ENCODE results near the gene AMOTL2. TPM values are rescaled to one million over a fixed set of nuclear protein-coding genes. Genes with fewer than 3 reads are reported as not detected.

Gene AMOTL2
- total and polyA plus RNA-seq, 7 donors = 4.0 to 36.6 (median 16.5) TPM

GRCh38 chr3:134311265-134311664, 63.0 kb downstream of the AMOTL2 start:
- WGBS, 3 donors = 25 to 49% (median 27%) methylated on average over 2 of the region's 2 CpGs
- H3K27me3 ChIP-seq (ENCODE audit: insufficient read depth in 3 of 3, low read length in 2 of 3) = no peaks in the 10 kb centered on the region
- H3K36me3 ChIP-seq (ENCODE audit: insufficient read depth in 1 of 2, low read depth in 1 of 2) = no peaks in the 10 kb centered on the region
- intact Hi-C loops (cut with DNase I) = no loop called here
- H3K9me3 ChIP-seq = no peaks in the 10 kb centered on the region
- peaks cover 53% of the 10 kb centered on the region for H3K4me1 ChIP-seq
- DNase-seq (no peak), ATAC-seq (peak in 2 of 4 donors; percentile 12 to 18)
- TF ChIP-seq, protein P1, sequence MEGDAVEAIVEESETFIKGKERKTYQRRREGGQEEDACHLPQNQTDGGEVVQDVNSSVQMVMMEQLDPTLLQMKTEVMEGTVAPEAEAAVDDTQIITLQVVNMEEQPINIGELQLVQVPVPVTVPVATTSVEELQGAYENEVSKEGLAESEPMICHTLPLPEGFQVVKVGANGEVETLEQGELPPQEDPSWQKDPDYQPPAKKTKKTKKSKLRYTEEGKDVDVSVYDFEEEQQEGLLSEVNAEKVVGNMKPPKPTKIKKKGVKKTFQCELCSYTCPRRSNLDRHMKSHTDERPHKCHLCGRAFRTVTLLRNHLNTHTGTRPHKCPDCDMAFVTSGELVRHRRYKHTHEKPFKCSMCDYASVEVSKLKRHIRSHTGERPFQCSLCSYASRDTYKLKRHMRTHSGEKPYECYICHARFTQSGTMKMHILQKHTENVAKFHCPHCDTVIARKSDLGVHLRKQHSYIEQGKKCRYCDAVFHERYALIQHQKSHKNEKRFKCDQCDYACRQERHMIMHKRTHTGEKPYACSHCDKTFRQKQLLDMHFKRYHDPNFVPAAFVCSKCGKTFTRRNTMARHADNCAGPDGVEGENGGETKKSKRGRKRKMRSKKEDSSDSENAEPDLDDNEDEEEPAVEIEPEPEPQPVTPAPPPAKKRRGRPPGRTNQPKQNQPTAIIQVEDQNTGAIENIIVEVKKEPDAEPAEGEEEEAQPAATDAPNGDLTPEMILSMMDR (IDR thresholded peaks at IDR 0.05) = no peak
- no peak overlapping the region for H3K4me3 ChIP-seq
- H3K27ac ChIP-seq = peak overlapping the region; percentile 74

- TF ChIP-seq, protein P1 (IDR thresholded peaks at IDR 0.05) = no peak
- DNase-seq (no peak), ATAC-seq (no peak)
- WGBS, 3 donors = 81 to 90% (median 83%) methylated on average over 9 of the region's 9 CpGs
- Histone ChIP-seq H3K27me3 (ENCODE audit: insufficient read depth in 3 of 3, low read length in 2 of 3) (no peaks in the 10 kb centered on the region), H3K4me3 (no peak overlapping the region), H3K9me3 (no peaks in the 10 kb centered on the region), H3K36me3 (ENCODE audit: insufficient read depth in 1 of 2, low read depth in 1 of 2) (no peaks in the 10 kb centered on the region), H3K4me1 (peaks cover 47% of the 10 kb centered on the region), H3K27ac (no peak overlapping the region)
- intact Hi-C loops (cut with DNase I) = loop anchor here in 1 of 2 donors (2.0 to 5.0 kb wide), 2 partner anchors 98 to 163 kb away; no protein-coding TSS in a partner anchor
These were observed 64.1 kb downstream of the AMOTL2 start for GRCh38 chr3:134309987-134310700.

DNA sequence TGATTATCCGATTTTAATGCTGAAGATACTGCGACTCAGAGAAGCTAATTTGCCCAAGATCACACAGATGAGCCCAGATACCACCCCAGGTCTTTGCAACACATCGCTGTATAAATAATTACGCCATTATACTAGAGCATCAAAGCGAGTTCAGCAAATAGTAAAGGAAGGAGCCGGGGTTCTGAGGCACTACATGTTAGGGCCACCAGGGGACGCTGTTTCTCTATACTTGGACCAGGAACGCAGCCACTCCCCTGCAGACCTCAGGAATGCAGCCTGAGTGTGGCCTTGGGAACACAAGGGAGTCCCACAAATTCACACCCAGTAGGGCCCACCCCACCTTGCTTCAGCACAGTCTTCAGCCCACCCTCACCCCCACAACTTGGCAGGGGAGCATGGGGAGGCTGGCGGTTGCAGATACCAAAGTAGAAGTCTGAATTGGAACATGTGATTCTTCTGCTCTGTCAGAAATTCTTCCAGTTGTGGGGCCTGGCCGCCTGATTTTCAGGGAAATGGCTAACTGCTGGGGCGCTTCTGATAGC, 65.8 kb downstream of the AMOTL2 start:
- H3K27me3 ChIP-seq (ENCODE audit: insufficient read depth in 3 of 3, low read length in 2 of 3) = no peaks in the 10 kb centered on the region
- DNase-seq (peak; percentile 85 to 87), ATAC-seq (peak; percentile 65 to 79 (median 74))
- TF ChIP-seq, protein P1 (IDR thresholded peaks at IDR 0.05) = peak; percentile 100
- peaks cover 31% of the 10 kb centered on the region for H3K4me1 ChIP-seq
- WGBS, 3 donors = 7 to 10% (median 9%) methylated on average over 11 of the region's 11 CpGs
- H3K27ac ChIP-seq = peak overlapping the region; percentile 72
- H3K9me3 ChIP-seq = no peaks in the 10 kb centered on the region
- H3K36me3 ChIP-seq (ENCODE audit: insufficient read depth in 1 of 2, low read depth in 1 of 2) = no peaks in the 10 kb centered on the region
- intact Hi-C loops (cut with DNase I) = loop anchor here (1.0 to 5.0 kb wide), 4 partner anchors 70 to 165 kb away; no protein-coding TSS in a partner anchor
- peak overlapping the region; percentile 29 for H3K4me3 ChIP-seq

- 63 to 72% (median 69%) methylated on average over 2 of the region's 2 CpGs for WGBS, 3 donors
- no peaks in the 10 kb centered on the region for H3K9me3 ChIP-seq
- intact Hi-C loops (cut with DNase I) = loop anchor here in 1 of 2 donors (5.0 kb wide), 1 partner anchor 95 kb away; no protein-coding TSS in a partner anchor
- DNase-seq = no peak
- H3K4me3 ChIP-seq = no peak overlapping the region
- peaks cover 24% of the 10 kb centered on the region for H3K4me1 ChIP-seq
- TF ChIP-seq, protein P1 (IDR thresholded peaks at IDR 0.05) = no peak
- ATAC-seq = no peak
- no peaks in the 10 kb centered on the region for H3K36me3 ChIP-seq (ENCODE audit: insufficient read depth in 1 of 2, low read depth in 1 of 2)
- H3K27me3 ChIP-seq (ENCODE audit: insufficient read depth in 3 of 3, low read length in 2 of 3) = no peaks in the 10 kb centered on the region
- no peak overlapping the region for H3K27ac ChIP-seq
These were observed 66.8 kb downstream of the AMOTL2 start for GRCh38 chr3:134307425-134307824.
